Lower leg skin (tissue), 3 donors: Measurements from ENCODE around the gene C4orf50.

Experiments used
- POLR2A ChIP-seq, 2 donors: fragments of 450-650 bp; IDR thresholded peaks; one replicate each; pipeline ENCODE4 v1.6.1; 2016 to 2017; ENCODE audit warnings: antibody characterized with exemption in 2 of 2, mild to moderate bottlenecking in 1 of 2, moderate library complexity in 1 of 2
- TF ChIP-seq, protein P1 (sequence below), 3 donors: fragments of 450-650 bp; IDR thresholded peaks; one replicate each; pipeline ENCODE4 v1.5.1; 2016; ENCODE audit warnings: antibody characterized with exemption in 3 of 3, mild to moderate bottlenecking in 3 of 3, moderate library complexity in 2 of 3

DNA sequence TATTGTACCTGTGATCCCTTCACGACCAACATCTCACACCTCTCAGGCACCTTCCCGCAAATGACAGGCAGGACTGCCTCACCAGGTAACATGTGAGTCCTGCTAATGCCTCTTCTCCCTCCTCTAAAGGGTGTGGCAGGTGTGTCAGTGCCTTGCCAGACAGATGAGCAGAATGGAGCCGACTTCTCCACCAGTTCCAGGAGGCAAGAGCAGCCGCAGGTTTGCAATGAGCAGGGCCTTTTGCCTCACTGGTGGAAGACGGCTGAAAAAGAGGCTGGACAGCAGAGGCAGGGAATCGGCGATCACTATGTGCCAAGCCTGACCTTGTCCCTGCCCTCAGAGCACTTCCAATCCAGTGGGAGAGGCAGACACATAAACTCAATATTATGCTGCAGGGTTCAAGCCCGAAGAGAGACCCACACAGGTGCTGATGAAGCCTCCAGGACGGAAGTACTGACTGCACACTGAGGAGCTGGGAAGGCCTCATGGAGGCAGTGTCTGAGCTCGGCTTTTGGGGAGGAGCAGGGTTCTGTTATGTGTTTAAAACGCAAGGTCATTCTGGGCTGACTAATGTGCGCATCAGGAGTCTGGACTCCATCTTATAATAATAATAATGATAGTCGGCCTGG lies 57.9 kb downstream of the C4orf50 start:
- TF ChIP-seq, protein P1, sequence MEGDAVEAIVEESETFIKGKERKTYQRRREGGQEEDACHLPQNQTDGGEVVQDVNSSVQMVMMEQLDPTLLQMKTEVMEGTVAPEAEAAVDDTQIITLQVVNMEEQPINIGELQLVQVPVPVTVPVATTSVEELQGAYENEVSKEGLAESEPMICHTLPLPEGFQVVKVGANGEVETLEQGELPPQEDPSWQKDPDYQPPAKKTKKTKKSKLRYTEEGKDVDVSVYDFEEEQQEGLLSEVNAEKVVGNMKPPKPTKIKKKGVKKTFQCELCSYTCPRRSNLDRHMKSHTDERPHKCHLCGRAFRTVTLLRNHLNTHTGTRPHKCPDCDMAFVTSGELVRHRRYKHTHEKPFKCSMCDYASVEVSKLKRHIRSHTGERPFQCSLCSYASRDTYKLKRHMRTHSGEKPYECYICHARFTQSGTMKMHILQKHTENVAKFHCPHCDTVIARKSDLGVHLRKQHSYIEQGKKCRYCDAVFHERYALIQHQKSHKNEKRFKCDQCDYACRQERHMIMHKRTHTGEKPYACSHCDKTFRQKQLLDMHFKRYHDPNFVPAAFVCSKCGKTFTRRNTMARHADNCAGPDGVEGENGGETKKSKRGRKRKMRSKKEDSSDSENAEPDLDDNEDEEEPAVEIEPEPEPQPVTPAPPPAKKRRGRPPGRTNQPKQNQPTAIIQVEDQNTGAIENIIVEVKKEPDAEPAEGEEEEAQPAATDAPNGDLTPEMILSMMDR (IDR thresholded peaks at IDR 0.05): no peak
- no peak for TF ChIP-seq POLR2A (IDR thresholded peaks at IDR 0.05)
